ENCODE results near the gene ACTA2.

- no peak for TF ChIP-seq EZH2 (IDR thresholded peaks at IDR 0.05; ENCODE audit: low read length, missing control alignments)
- no peak for TF ChIP-seq CTCF (conservative IDR thresholded peaks at IDR 0.05 in 1 of 2, IDR thresholded peaks at IDR 0.05 in 1 of 2; ENCODE audit: low read depth in 1 of 2, low read length in 2 of 2)
These were observed 36.3 kb downstream of the ACTA2 start for GRCh38 chr10:88916231-88916630.

Data from fibroblast of lung (primary cell).